GM18517 (cell line): ENCODE results near the gene CLDN3.

Experiments
- ATAC-seq: cut with Tn5 transposase; IDR thresholded peaks from one replicate; pipeline ENCODE4 v1.9.1; 2021; ENCODE audit warnings: mild to moderate bottlenecking, moderate library complexity; ENCODE audit not compliant: unreplicated experiment

CLDN3 gene

GRCh38 chr7:73773700-73774517 lies 3.8 kb upstream of the CLDN3 start:
- ATAC-seq: no peak

GRCh38 chr7:73770860-73771670 lies 995 bp upstream of the CLDN3 start:
- no peak for ATAC-seq

- no peak for ATAC-seq
Measured at GRCh38 chr7:73769481-73770001, 529 bp downstream of the CLDN3 start.

GRCh38 chr7:73768641-73769480 lies 1.2 kb downstream of the CLDN3 start:
- ATAC-seq: no peak

GRCh38 chr7:73766556-73767229 lies 3.4 kb downstream of the CLDN3 start:
- no peak for ATAC-seq

GRCh38 chr7:73762659-73762999 lies 7.4 kb downstream of the CLDN3 start:
- ATAC-seq: no peak

GRCh38 chr7:73761854-73762658 lies 8.0 kb downstream of the CLDN3 start:
- no peak for ATAC-seq

GRCh38 chr7:73758581-73759138 lies 11.4 kb downstream of the CLDN3 start:
- ATAC-seq: no peak

GRCh38 chr7:73749931-73750776 lies 19.9 kb downstream of the CLDN3 start:
- ATAC-seq: no peak

- no peak for ATAC-seq
Measured at GRCh38 chr7:73746378-73746777, 23.7 kb downstream of the CLDN3 start.

GRCh38 chr7:73742753-73743641 lies 27.1 kb downstream of the CLDN3 start:
- ATAC-seq: no peak

GRCh38 chr7:73742338-73742752 lies 27.7 kb downstream of the CLDN3 start:
- no peak for ATAC-seq

- ATAC-seq: no peak
Measured at GRCh38 chr7:73741600-73741999, 28.5 kb downstream of the CLDN3 start.

- ATAC-seq: no peak
Measured at GRCh38 chr7:73740771-73741170, 29.3 kb downstream of the CLDN3 start.

- no peak for ATAC-seq
Measured at GRCh38 chr7:73740212-73740611, 29.9 kb downstream of the CLDN3 start.

GRCh38 chr7:73739387-73739767 lies 30.7 kb downstream of the CLDN3 start:
- ATAC-seq: peak; percentile 10

GRCh38 chr7:73738612-73739386 lies 31.3 kb downstream of the CLDN3 start, which contains the start of gene ABHD11:
ABHD11 (minus strand) TSS chr7:73738802; CDS start chr7:73738770, 32 bp downstream.
- ATAC-seq: peak; percentile 71
